IMR-90 (cell line): ENCODE data around the gene ARHGEF1.

ENCODE experiments used
- CTCF ChIP-seq: conservative IDR thresholded peaks from 2 replicates; pipeline ENCODE4 v1.5.1; 2012; ENCODE audit warnings: mild to moderate bottlenecking, low read depth, low read length, improper control_type of control experiment
- POLR2A ChIP-seq: IDR thresholded peaks from 2 replicates; pipeline ENCODE4 v1.6.1; 2012; ENCODE audit warnings: mild to moderate bottlenecking, low read depth, low read length

GRCh38 chr19:41926763-41927496, 43.9 kb downstream of the ARHGEF1 start:
- TF ChIP-seq POLR2A (no peak), CTCF (no peak)
